ENCODE data around the gene OMG. TPM values are rescaled to one million over a fixed set of nuclear protein-coding genes. Genes with fewer than 3 reads are reported as not detected.
"Not testable (repeated sequence)": the region's sequence is repeated elsewhere in the genome, so short reads cannot be mapped to it uniquely, and the experiment has no call there.

The OMG gene
- not detected for total RNA-seq
- polyA plus RNA-seq: 0.14 TPM
- long read RNA-seq, donor 1, partial matches to known transcripts: 0 of 1 reads
- long read RNA-seq, donor 1, other reads (novel, unspliced or antisense): 1 of 1 reads
- long read RNA-seq, donor 2: 0 reads
- long read RNA-seq, donor 3: 0 reads
- long read RNA-seq, donor 4: 0 reads

- Histone ChIP-seq H3K4me1 (ENCODE audit: control insufficient read depth, insufficient read depth, low read length) (no peaks in the 10 kb centered on the region), H3K27me3 (ENCODE audit: control insufficient read depth, insufficient read depth) (no peaks in the 10 kb centered on the region), H3K4me3 (ENCODE audit: low read length) (no peak within 1 kb of the TSS), H3K9me3 (ENCODE audit: control insufficient read depth, low read length) (no peaks in the 10 kb centered on the region), H3K27ac (ENCODE audit: low read length) (no peak within 1 kb of the TSS)
- ATAC-seq: no peak
- no peak for DNase-seq
- 86% methylated on average over 7 of the region's 7 CpGs for WGBS
- intact Hi-C loops (cut with DNase I): no loop called here
Observed at GRCh38 chr17:31297090-31297489, at the start of gene OMG. Gene OMG (minus strand): TSS chr17:31297239. CDS start chr17:31296331, 908 bp downstream.

- WGBS: 94% methylated on average over 19 of the region's 34 CpGs
- H3K27ac ChIP-seq (ENCODE audit: low read length); H3K4me1 ChIP-seq (ENCODE audit: control insufficient read depth, insufficient read depth, low read length); H3K4me3 ChIP-seq (ENCODE audit: low read length); intact Hi-C loops (cut with DNase I); H3K9me3 ChIP-seq (ENCODE audit: control insufficient read depth, low read length); H3K27me3 ChIP-seq (ENCODE audit: control insufficient read depth, insufficient read depth): not testable (repeated sequence)
- peak in 1 of 3 donors; percentile 22 for DNase-seq
- peak; percentile 16 to 28 for ATAC-seq
Observed at GRCh38 chr17:31345191-31345747, 48.2 kb upstream of the OMG start.

- DNase-seq: no peak
- Histone ChIP-seq H3K27ac (ENCODE audit: low read length) (no peak overlapping the region), H3K27me3 (ENCODE audit: control insufficient read depth, insufficient read depth) (no peaks in the 10 kb centered on the region), H3K4me1 (ENCODE audit: control insufficient read depth, insufficient read depth, low read length) (peaks cover 2% of the 10 kb centered on the region), H3K9me3 (ENCODE audit: control insufficient read depth, low read length) (no peaks in the 10 kb centered on the region), H3K4me3 (ENCODE audit: low read length) (no peak overlapping the region)
- WGBS: 71% methylated on average over 6 of the region's 6 CpGs
- intact Hi-C loops (cut with DNase I): no loop called here
- ATAC-seq: no peak
Observed at GRCh38 chr17:31339906-31340661, 43.0 kb upstream of the OMG start.

GRCh38 chr17:31329221-31329620 is 32.2 kb upstream of the OMG start:
- no peaks in the 10 kb centered on the region for H3K9me3 ChIP-seq (ENCODE audit: control insufficient read depth, low read length)
- ATAC-seq (no peak), DNase-seq (no peak)
- H3K27me3 ChIP-seq (ENCODE audit: control insufficient read depth, insufficient read depth): no peaks in the 10 kb centered on the region
- H3K4me1 ChIP-seq (ENCODE audit: control insufficient read depth, insufficient read depth, low read length): no peaks in the 10 kb centered on the region
- intact Hi-C loops (cut with DNase I): no loop called here
- H3K4me3 ChIP-seq (ENCODE audit: low read length): no peak overlapping the region
- H3K27ac ChIP-seq (ENCODE audit: low read length): no peak overlapping the region

GRCh38 chr17:31328160-31328535 is 31.1 kb upstream of the OMG start:
- no peak for DNase-seq
- intact Hi-C loops (cut with DNase I): no loop called here
- no peaks in the 10 kb centered on the region for H3K27me3 ChIP-seq (ENCODE audit: control insufficient read depth, insufficient read depth)
- H3K9me3 ChIP-seq (ENCODE audit: control insufficient read depth, low read length): no peaks in the 10 kb centered on the region
- ATAC-seq: no peak
- no peak overlapping the region for H3K4me3 ChIP-seq (ENCODE audit: low read length)
- no peak overlapping the region for H3K27ac ChIP-seq (ENCODE audit: low read length)
- H3K4me1 ChIP-seq (ENCODE audit: control insufficient read depth, insufficient read depth, low read length): no peaks in the 10 kb centered on the region

- WGBS: 97% methylated on average over 12 of the region's 12 CpGs
- ATAC-seq: no peak
- no peak overlapping the region for H3K27ac ChIP-seq (ENCODE audit: low read length)
- H3K4me3 ChIP-seq (ENCODE audit: low read length): no peak overlapping the region
- H3K4me1 ChIP-seq (ENCODE audit: control insufficient read depth, insufficient read depth, low read length): no peaks in the 10 kb centered on the region
- H3K27me3 ChIP-seq (ENCODE audit: control insufficient read depth, insufficient read depth): no peaks in the 10 kb centered on the region
- H3K9me3 ChIP-seq (ENCODE audit: control insufficient read depth, low read length): no peaks in the 10 kb centered on the region
- intact Hi-C loops (cut with DNase I): no loop called here
- no peak for DNase-seq
Observed at GRCh38 chr17:31327534-31328159, 30.6 kb upstream of the OMG start.

GRCh38 chr17:31323551-31323950 is 26.5 kb upstream of the OMG start:
- ATAC-seq (no peak), DNase-seq (no peak)
- H3K27me3 ChIP-seq (ENCODE audit: control insufficient read depth, insufficient read depth): no peaks in the 10 kb centered on the region
- no peaks in the 10 kb centered on the region for H3K4me1 ChIP-seq (ENCODE audit: control insufficient read depth, insufficient read depth, low read length)
- no peaks in the 10 kb centered on the region for H3K9me3 ChIP-seq (ENCODE audit: control insufficient read depth, low read length)
- intact Hi-C loops (cut with DNase I): no loop called here
- no peak overlapping the region for H3K27ac ChIP-seq (ENCODE audit: low read length)
- H3K4me3 ChIP-seq (ENCODE audit: low read length): no peak overlapping the region

- intact Hi-C loops (cut with DNase I): no loop called here
- WGBS: 91% methylated on average over 4 of the region's 4 CpGs
- H3K27me3 ChIP-seq (ENCODE audit: control insufficient read depth, insufficient read depth): no peaks in the 10 kb centered on the region
Observed at GRCh38 chr17:31321966-31322365, 24.9 kb upstream of the OMG start.

GRCh38 chr17:31321481-31321880 is 24.4 kb upstream of the OMG start, which contains the start of gene EVI2A:
Gene EVI2A (minus strand): TSS chr17:31321622. CDS start chr17:31319013, 2,609 bp downstream.
- 64% methylated on average over 3 of the region's 3 CpGs for WGBS
- Histone ChIP-seq H3K27me3 (ENCODE audit: control insufficient read depth, insufficient read depth) (no peaks in the 10 kb centered on the region), H3K9me3 (ENCODE audit: control insufficient read depth, low read length) (no peaks in the 10 kb centered on the region), H3K27ac (ENCODE audit: low read length) (no peak within 1 kb of the TSS), H3K4me3 (ENCODE audit: low read length) (peak within 1 kb of the TSS; percentile 10), H3K4me1 (ENCODE audit: control insufficient read depth, insufficient read depth, low read length) (no peaks in the 10 kb centered on the region)
- intact Hi-C loops (cut with DNase I): no loop called here
- DNase-seq (no peak), ATAC-seq (peak in 1 of 2 donors; percentile 40)

More at GRCh38 chr17:31321966-31322365, 24.9 kb upstream of the OMG start:
- DNase-seq: no peak
- no peak for ATAC-seq
- Histone ChIP-seq H3K4me1 (ENCODE audit: control insufficient read depth, insufficient read depth, low read length) (no peaks in the 10 kb centered on the region), H3K4me3 (ENCODE audit: low read length) (no peak overlapping the region), H3K9me3 (ENCODE audit: control insufficient read depth, low read length) (no peaks in the 10 kb centered on the region), H3K27ac (ENCODE audit: low read length) (no peak overlapping the region)

- Histone ChIP-seq H3K4me1 (ENCODE audit: control insufficient read depth, insufficient read depth, low read length) (no peaks in the 10 kb centered on the region), H3K9me3 (ENCODE audit: control insufficient read depth, low read length) (no peaks in the 10 kb centered on the region), H3K4me3 (ENCODE audit: low read length) (peak overlapping the region; percentile 10), H3K27me3 (ENCODE audit: control insufficient read depth, insufficient read depth) (no peaks in the 10 kb centered on the region), H3K27ac (ENCODE audit: low read length) (no peak overlapping the region)
- DNase-seq: no peak
- peak in 1 of 2 donors; percentile 54 for ATAC-seq
- intact Hi-C loops (cut with DNase I): no loop called here
- 53% methylated on average over 1 of the region's 1 CpG for whole genome bisulfite sequencing
Observed at GRCh38 chr17:31320791-31321190, 23.8 kb upstream of the OMG start.

- no peaks in the 10 kb centered on the region for H3K27me3 ChIP-seq (ENCODE audit: control insufficient read depth, insufficient read depth)
- H3K4me3 ChIP-seq (ENCODE audit: low read length): no peak overlapping the region
- ATAC-seq (no peak), DNase-seq (no peak)
- no peaks in the 10 kb centered on the region for H3K4me1 ChIP-seq (ENCODE audit: control insufficient read depth, insufficient read depth, low read length)
- intact Hi-C loops (cut with DNase I): no loop called here
- no peaks in the 10 kb centered on the region for H3K9me3 ChIP-seq (ENCODE audit: control insufficient read depth, low read length)
- 83% methylated on average over 2 of the region's 2 CpGs for WGBS
- H3K27ac ChIP-seq (ENCODE audit: low read length): no peak overlapping the region
Observed at GRCh38 chr17:31320241-31320640, 23.2 kb upstream of the OMG start.
